MM.1S (cell line): Measurements from ENCODE around the gene VAV2.

Source experiments
- CTCF ChIP-seq: fragments of 300-600 bp; sonication (generic); IDR thresholded peaks from 2 replicates; pipeline ENCODE4 v1.5.1; 2016; ENCODE audit warnings: antibody characterized with exemption, low read length, mixed read lengths
- EZH2 ChIP-seq: fragments of 300-600 bp; sonication (generic); optimal IDR thresholded peaks from 2 replicates; pipeline ENCODE3; 2017; ENCODE audit warnings: low read depth, mild to moderate bottlenecking, antibody characterized with exemption, low read length, mixed read lengths
- EZH2phosphoT487 ChIP-seq: fragments of 300-600 bp; sonication (generic); IDR thresholded peaks from 2 replicates; pipeline ENCODE4 v1.6.1; 2018; ENCODE audit warnings: antibody characterized with exemption, low read length

GRCh38 chr9:133727277-133727875 is 264.7 kb downstream of the VAV2 start:
- TF ChIP-seq CTCF (no peak), EZH2 (no peak), EZH2phosphoT487 (no peak)
